Panc1 (cell line): Measurements from ENCODE around the gene USP49. TPM values are rescaled to one million over a fixed set of nuclear protein-coding genes. Genes with fewer than 3 reads are reported as not detected.

Source experiments
- ATAC-seq: fragments of 200-7000 bp; cut with Tn5 transposase; 2 replicates; pipeline ENCODE4 v1.9.1; 2020; ENCODE audit warnings: mild to moderate bottlenecking, moderate library complexity
- BruUV-seq: library from RNA; stranded (reverse); fragments of 400-500 nt; replicated peaks from 2 replicates; lab custom pipeline; 2021; lab: Mats Ljungman, UMichigan
- CTCF ChIA-PET: fragments of 300-600 bp; sonication (Branson Sonifier 250); formaldehyde crosslinking; loops from one replicate; lab custom pipeline; 2022; ENCODE audit warnings: antibody characterized with exemption; lab: Charles Lee
- POLR2A ChIA-PET: fragments of 300-600 bp; sonication (Branson Sonifier 250); formaldehyde crosslinking; loops from one replicate; lab custom pipeline; 2022; ENCODE audit warnings: antibody characterized with exemption; lab: Charles Lee
- DNase-seq: peaks from one replicate; pipeline ENCODE4 v3.0.0-alpha.2; 2010; ENCODE audit warnings: low read depth, low spot score
- H3K27ac ChIP-seq: 2 replicates; pipeline ENCODE4 v1.5.1; 2011; ENCODE audit warnings: mild to moderate bottlenecking, low read length, inconsistent platforms
- H3K27me3 ChIP-seq: fragments of 200-500 bp; sonication (Bioruptor generic); 2 replicates; pipeline ENCODE4 v1.6.0; 2014; ENCODE audit warnings: low read length, inconsistent platforms; ENCODE audit not compliant: control insufficient read depth, insufficient read depth
- H3K36me3 ChIP-seq: fragments of 200-500 bp; sonication (Bioruptor generic); 2 replicates; pipeline ENCODE4 v1.5.1; 2014; ENCODE audit warnings: inconsistent platforms, mild to moderate bottlenecking, low read length, moderate library complexity; ENCODE audit not compliant: control insufficient read depth, insufficient read depth
- H3K4me1 ChIP-seq: 2 replicates; pipeline ENCODE4 v1.5.1; 2011; ENCODE audit warnings: inconsistent platforms, mild to moderate bottlenecking, low read length, moderate library complexity; ENCODE audit not compliant: control insufficient read depth, insufficient read depth
- H3K4me3 ChIP-seq, 2 experiments: 2 replicates each; pipeline ENCODE4 v1.5.1; 2011 to 2012; ENCODE audit warnings: low read depth in 2 of 2, low read length in 2 of 2, mild to moderate bottlenecking in 2 of 2, inconsistent platforms in 1 of 2, moderate library complexity in 1 of 2
- H3K9me3 ChIP-seq: fragments of 200-500 bp; sonication (Bioruptor generic); 2 replicates; pipeline ENCODE4 v1.5.1; 2014; ENCODE audit warnings: low read depth, mild to moderate bottlenecking, inconsistent platforms, low read length, moderate library complexity; ENCODE audit not compliant: control insufficient read depth, insufficient read depth
- POLR2AphosphoS5 ChIP-seq: IDR thresholded peaks from 2 replicates; pipeline ENCODE4 v1.6.1; 2012; ENCODE audit warnings: mild to moderate bottlenecking, low read depth, low read length, moderate library complexity
- SIN3A ChIP-seq: IDR thresholded peaks from 2 replicates; pipeline ENCODE4 v1.6.1; 2012; ENCODE audit warnings: low read depth, mild to moderate bottlenecking, low read length, moderate library complexity, borderline replicate concordance; ENCODE audit not compliant: insufficient read depth
- TCF7L2 ChIP-seq: IDR thresholded peaks from 2 replicates; pipeline ENCODE4 v1.6.1; 2011; ENCODE audit warnings: mild to moderate bottlenecking, low read depth, low read length, inconsistent platforms
- in situ Hi-C: cut with HindIII; loops from 2 replicates; pipeline ENCODE4 v1.10.0; 2016; ENCODE audit warnings: low sequenced_read_pairs, low pct_unique_long_range_greater_than_20kb
- intact Hi-C: fragments of 100-400 bp; cut with micrococcal nuclease; formaldehyde crosslinking; loops from one replicate; pipeline ENCODE4 v1.10.0; 2022; ENCODE audit not compliant: unreplicated experiment
- total RNA-seq: library from RNA; stranded (reverse); gene quantifications from one replicate; pipeline ENCODE4 v1.2.1, GENCODE V29; 2021; ENCODE audit not compliant: unreplicated experiment
- TF ChIP-seq, protein P1 (sequence below), 2 experiments: IDR thresholded peaks; 2 replicates each; pipeline ENCODE4 v1.6.1; 2011 to 2012; ENCODE audit warnings: low read depth in 2 of 2, control low read depth in 1 of 2, low read length in 1 of 2, mild to moderate bottlenecking in 1 of 2, moderate library complexity in 1 of 2; ENCODE audit not compliant: insufficient read depth in 1 of 2
- TF ChIP-seq, protein P2 (sequence below): fragments of 450-650 bp; IDR thresholded peaks from 2 replicates; pipeline ENCODE4 v1.5.1; 2017; ENCODE audit warnings: mild to moderate bottlenecking

The USP49 gene
- total RNA-seq, 1 experiment from 2014 or later, result 5.4 TPM

DNA sequence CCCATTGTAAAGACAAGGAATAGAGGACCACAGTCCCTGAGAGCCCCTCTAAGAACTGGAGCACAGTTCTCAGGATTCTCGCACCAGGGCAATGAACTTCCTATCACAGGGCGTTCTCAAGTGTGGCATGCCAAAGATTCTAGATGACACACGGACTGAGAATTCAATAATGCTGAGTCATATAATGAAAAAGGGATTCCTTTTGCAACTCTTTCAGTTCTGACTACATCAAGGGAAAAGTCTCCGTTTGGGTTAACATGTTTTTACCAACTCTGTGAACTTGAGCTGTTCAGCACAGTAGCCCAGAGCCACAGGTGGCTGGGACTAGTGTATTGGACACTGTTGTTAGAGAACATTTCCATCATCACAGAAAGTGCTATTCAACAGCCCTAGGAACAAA lies 22.4 kb upstream of the USP49 start:
- TF ChIP-seq, protein P1, sequence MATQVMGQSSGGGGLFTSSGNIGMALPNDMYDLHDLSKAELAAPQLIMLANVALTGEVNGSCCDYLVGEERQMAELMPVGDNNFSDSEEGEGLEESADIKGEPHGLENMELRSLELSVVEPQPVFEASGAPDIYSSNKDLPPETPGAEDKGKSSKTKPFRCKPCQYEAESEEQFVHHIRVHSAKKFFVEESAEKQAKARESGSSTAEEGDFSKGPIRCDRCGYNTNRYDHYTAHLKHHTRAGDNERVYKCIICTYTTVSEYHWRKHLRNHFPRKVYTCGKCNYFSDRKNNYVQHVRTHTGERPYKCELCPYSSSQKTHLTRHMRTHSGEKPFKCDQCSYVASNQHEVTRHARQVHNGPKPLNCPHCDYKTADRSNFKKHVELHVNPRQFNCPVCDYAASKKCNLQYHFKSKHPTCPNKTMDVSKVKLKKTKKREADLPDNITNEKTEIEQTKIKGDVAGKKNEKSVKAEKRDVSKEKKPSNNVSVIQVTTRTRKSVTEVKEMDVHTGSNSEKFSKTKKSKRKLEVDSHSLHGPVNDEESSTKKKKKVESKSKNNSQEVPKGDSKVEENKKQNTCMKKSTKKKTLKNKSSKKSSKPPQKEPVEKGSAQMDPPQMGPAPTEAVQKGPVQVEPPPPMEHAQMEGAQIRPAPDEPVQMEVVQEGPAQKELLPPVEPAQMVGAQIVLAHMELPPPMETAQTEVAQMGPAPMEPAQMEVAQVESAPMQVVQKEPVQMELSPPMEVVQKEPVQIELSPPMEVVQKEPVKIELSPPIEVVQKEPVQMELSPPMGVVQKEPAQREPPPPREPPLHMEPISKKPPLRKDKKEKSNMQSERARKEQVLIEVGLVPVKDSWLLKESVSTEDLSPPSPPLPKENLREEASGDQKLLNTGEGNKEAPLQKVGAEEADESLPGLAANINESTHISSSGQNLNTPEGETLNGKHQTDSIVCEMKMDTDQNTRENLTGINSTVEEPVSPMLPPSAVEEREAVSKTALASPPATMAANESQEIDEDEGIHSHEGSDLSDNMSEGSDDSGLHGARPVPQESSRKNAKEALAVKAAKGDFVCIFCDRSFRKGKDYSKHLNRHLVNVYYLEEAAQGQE (IDR thresholded peaks at IDR 0.05; ENCODE audit: insufficient read depth in 1 of 2, low read depth in 2 of 2, low read length in 1 of 2), result no peak
- no peak for TF ChIP-seq SIN3A
- TF ChIP-seq, protein P2, sequence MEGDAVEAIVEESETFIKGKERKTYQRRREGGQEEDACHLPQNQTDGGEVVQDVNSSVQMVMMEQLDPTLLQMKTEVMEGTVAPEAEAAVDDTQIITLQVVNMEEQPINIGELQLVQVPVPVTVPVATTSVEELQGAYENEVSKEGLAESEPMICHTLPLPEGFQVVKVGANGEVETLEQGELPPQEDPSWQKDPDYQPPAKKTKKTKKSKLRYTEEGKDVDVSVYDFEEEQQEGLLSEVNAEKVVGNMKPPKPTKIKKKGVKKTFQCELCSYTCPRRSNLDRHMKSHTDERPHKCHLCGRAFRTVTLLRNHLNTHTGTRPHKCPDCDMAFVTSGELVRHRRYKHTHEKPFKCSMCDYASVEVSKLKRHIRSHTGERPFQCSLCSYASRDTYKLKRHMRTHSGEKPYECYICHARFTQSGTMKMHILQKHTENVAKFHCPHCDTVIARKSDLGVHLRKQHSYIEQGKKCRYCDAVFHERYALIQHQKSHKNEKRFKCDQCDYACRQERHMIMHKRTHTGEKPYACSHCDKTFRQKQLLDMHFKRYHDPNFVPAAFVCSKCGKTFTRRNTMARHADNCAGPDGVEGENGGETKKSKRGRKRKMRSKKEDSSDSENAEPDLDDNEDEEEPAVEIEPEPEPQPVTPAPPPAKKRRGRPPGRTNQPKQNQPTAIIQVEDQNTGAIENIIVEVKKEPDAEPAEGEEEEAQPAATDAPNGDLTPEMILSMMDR, result no peak
- TF ChIP-seq TCF7L2, result no peak
- intact Hi-C loops, result no loop called here
- CTCF ChIA-PET, result no interaction called here
- H3K27ac ChIP-seq, result peak overlapping the region; percentile 36
- no peak overlapping the region for H3K4me3 ChIP-seq
- no peaks in the 10 kb centered on the region for H3K9me3 ChIP-seq
- DNase-seq (peak; percentile 88), ATAC-seq (peak; percentile 26; the same call in 1 of the 2 replicates)
- H3K27me3 ChIP-seq, result no peaks in the 10 kb centered on the region
- no TSS peak for BruUV-seq
- peaks cover 15% of the 10 kb centered on the region for H3K4me1 ChIP-seq
- H3K36me3 ChIP-seq, result peaks cover 12% of the 10 kb centered on the region; the same call in 1 of the 2 replicates
- in situ Hi-C loops, result no loop called here
- POLR2A ChIA-PET, result interaction anchor here (0.7 kb wide), 1 partner anchor 102 kb away, joined by 5 read pairs; no protein-coding TSS in a partner anchor

DNA sequence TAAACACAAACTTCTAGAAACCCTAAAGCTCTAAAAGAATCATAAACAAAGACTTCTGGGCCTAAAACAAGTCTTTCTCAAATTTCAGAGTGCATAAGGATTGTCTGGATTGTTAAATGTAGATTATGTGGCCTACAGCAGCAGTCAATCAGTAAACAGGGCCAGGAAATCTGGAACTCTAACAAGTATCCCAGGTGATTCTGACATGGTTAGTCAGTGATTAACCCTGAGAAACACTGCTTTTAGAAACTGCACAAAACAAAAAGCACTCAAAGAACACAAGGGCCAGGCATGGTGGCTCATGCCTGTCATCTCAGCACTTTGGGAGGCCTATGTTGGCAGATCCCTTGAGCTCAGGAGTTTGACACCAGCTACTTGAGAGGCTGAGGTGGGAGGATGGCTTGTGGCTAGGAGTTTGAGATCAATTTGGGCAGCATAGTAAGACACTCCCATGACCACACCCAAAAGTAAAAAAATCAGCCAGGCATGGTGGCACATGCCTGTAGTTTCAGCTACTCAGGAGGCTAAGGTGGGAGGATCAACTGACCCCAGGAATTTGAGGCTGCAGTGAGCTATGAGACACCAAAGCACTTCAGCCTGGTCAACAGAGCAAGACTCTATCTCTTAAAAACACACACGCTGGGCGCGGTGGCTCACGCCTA lies 19.8 kb upstream of the USP49 start:
- Histone ChIP-seq H3K27me3 (no peaks in the 10 kb centered on the region), H3K27ac (no peak overlapping the region), H3K36me3 (no peaks in the 10 kb centered on the region), H3K4me3 (no peak overlapping the region), H3K9me3 (no peaks in the 10 kb centered on the region), H3K4me1 (peaks cover 10% of the 10 kb centered on the region)
- no TSS peak for BruUV-seq
- ChIA-PET CTCF (no interaction called here), POLR2A (no interaction called here)
- intact Hi-C loops, result no loop called here
- in situ Hi-C loops, result no loop called here
- ATAC-seq, result no peak
- TF ChIP-seq, protein P1 (IDR thresholded peaks at IDR 0.05; ENCODE audit: insufficient read depth in 1 of 2, low read depth in 2 of 2, low read length in 1 of 2), result no peak
- no peak for TF ChIP-seq TCF7L2
- no peak for TF ChIP-seq POLR2AphosphoS5
- TF ChIP-seq SIN3A, result no peak
- TF ChIP-seq, protein P2, result no peak
- no peak for DNase-seq
